ENCODE data around the gene MTNR1A.

MTNR1A gene

DNA sequence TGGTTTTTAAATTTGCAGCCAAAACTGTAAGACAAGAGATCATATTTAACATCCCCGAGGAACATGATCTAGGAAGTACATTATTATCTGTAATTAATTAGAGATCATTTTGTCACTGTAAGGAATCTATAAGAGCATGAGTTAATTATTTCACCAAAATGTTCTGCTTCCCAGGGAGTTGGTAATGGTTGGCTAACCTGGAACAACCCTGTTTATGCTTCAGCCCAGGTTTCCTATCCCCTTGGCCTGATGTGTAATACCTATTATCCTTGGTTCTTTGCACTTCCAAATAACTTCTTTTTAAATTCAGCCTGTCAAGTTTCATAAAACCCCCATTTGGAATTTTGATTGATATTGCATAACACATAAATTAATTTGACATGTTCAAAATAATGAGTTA lies 6.4 kb upstream of the MTNR1A start:
- no peak for DNase-seq (ENCODE audit: extremely low read depth, low read depth)
- TF ChIP-seq, protein P1, sequence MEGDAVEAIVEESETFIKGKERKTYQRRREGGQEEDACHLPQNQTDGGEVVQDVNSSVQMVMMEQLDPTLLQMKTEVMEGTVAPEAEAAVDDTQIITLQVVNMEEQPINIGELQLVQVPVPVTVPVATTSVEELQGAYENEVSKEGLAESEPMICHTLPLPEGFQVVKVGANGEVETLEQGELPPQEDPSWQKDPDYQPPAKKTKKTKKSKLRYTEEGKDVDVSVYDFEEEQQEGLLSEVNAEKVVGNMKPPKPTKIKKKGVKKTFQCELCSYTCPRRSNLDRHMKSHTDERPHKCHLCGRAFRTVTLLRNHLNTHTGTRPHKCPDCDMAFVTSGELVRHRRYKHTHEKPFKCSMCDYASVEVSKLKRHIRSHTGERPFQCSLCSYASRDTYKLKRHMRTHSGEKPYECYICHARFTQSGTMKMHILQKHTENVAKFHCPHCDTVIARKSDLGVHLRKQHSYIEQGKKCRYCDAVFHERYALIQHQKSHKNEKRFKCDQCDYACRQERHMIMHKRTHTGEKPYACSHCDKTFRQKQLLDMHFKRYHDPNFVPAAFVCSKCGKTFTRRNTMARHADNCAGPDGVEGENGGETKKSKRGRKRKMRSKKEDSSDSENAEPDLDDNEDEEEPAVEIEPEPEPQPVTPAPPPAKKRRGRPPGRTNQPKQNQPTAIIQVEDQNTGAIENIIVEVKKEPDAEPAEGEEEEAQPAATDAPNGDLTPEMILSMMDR (IDR thresholded peaks at IDR 0.05; ENCODE audit: low read depth, low read length), result no peak

DNA sequence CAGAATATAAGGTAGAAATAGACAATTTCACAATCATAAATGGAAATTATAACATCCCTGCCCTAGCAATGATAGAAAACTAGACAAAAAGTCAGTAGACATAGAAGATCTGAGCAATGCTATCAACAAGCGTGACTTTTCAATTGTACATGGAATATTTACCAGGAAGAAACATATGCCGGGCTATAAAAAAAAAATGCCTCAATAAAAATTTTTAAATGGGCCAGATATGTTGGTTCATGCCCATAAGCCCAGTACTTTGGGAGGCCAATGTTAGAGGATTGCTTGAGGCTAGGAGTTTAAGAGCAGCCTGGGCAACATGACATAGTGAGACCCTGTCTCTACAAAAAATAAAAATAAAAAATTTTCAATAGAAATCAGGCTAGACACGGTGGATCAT lies 5.3 kb upstream of the MTNR1A start:
- TF ChIP-seq, protein P1 (IDR thresholded peaks at IDR 0.05; ENCODE audit: low read depth, low read length), result no peak
- no peak for DNase-seq (ENCODE audit: extremely low read depth, low read depth)

DNA sequence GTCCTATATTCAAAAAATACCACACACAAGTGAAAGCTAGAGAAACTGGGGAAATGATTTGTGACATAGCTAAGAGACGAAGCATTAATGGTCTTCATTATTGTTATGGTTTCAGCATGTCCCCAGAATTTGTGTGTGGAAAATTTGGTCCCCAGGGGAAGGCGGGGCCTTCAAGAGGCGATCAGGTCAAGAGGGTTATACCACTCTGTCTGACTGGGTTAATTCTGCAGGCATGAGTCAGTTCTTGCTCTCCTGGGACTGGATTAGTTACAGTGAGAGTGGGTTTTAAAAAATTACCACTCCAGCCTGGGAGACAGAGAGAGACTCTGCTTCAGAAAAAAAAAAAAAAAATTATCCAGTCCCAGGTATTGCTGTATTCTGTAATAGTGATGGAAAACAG lies 2.1 kb upstream of the MTNR1A start:
- TF ChIP-seq, protein P1 (IDR thresholded peaks at IDR 0.05; ENCODE audit: low read depth, low read length), result no peak
- no peak for DNase-seq (ENCODE audit: extremely low read depth, low read depth)

DNA sequence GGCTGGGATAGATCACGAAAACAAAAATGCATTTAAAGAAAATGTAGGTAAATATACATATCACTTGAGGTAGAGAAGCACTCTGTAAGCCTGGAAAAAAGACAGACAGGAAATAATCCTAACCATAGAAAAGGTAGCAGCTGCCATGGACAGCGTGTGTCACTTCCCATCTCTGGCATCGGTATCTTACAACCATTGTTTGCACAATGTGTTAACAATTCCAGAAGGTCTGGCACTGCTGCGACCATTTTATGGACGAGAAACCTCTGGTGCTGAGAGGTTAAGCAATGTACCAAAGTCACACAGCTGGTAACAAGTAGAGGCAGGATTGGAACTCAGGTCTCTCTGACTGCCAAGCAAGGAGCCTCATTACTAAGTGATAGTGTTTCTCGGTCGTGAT lies 1.7 kb upstream of the MTNR1A start:
- no peak for DNase-seq (ENCODE audit: extremely low read depth, low read depth)
- TF ChIP-seq, protein P1 (IDR thresholded peaks at IDR 0.05; ENCODE audit: low read depth, low read length), result no peak

DNA sequence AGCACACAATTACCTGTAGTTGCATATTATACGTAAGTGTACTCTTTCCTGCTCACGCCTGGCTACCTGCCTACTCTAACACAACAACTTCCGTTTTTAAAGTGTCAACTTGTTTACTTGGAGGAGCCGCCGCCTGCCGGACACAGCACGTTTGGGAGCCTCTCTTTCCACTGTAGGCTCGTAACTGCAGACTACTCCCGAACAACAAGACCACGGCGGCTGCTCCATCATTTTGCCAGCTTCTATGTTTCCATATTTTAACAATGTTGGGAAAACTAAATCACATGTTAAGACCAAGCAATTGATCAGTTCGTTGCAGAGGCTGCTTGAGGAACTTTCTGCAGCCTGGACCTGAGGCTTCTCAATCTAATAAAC lies 841 bp downstream of the MTNR1A start:
- no peak for DNase-seq (ENCODE audit: extremely low read depth, low read depth)
- TF ChIP-seq, protein P1 (IDR thresholded peaks at IDR 0.05; ENCODE audit: low read depth, low read length), result peak; percentile 1

DNA sequence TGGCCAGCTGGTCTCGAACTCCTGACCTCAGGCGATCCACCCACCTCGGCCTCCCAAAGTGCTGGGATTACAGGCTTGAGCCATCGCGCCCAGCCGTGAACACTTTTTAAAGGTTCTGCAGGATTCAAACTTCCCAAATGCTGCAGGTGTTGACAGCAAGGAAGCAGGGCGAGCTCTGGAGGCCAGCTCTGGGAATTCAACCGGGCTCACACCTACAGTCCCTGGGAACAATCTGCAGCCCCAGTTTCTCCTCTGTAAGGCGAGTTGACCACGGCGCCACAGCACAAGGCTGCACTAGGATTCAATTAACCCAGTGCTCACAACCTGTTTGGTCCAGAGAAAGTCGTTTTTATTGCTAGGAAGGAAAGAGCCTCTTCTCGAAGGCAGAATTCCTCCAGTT lies 1.6 kb downstream of the MTNR1A start:
- no peak for DNase-seq (ENCODE audit: extremely low read depth, low read depth)

DNA sequence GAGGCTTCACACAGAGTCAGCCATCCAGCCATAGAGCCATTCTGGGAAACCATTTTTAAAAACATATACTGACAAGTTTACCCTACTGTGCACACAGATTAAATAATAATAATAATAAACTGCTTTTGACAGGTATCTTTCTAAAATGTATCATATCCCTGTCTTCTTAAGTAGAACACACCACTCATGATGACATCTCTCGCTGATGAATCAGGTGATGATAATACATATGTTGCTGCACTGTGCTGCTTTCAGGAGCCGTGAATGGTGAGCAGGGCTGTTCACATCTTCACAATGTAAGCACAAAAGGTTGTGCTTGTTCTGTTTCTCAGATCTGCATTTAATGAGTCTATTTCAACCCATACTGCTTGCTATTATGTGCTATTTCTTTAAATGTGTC lies 3.5 kb downstream of the MTNR1A start:
- TF ChIP-seq, protein P1 (IDR thresholded peaks at IDR 0.05; ENCODE audit: low read depth, low read length), result no peak
- no peak for DNase-seq (ENCODE audit: extremely low read depth, low read depth)

More for the DNA sequence above, 1.6 kb downstream of the MTNR1A start:
- TF ChIP-seq, protein P1 (IDR thresholded peaks at IDR 0.05; ENCODE audit: low read depth, low read length), result no peak
